Activated CD8-positive, alpha-beta memory T cell treated with anti-CD3 and anti-CD28 coated beads, Interleukin-2, amount 50 U/mL, for 24 hours (primary cell): Measurements from ENCODE around the gene MKI67.
A peak's percentile ranks its signal among the peaks of the same experiment; 100 is the strongest.

ENCODE experiments used
- DNase-seq: peaks from one replicate; pipeline ENCODE4 v3.0.0-alpha.2; 2020; ENCODE audit errors: extremely low read depth

MKI67 gene

GRCh38 chr10:128052696-128053095 lies 73.5 kb downstream of the MKI67 start:
- DNase-seq: no peak

GRCh38 chr10:128051548-128051947 lies 74.7 kb downstream of the MKI67 start:
- no peak for DNase-seq

GRCh38 chr10:128050936-128051335 lies 75.3 kb downstream of the MKI67 start:
- no peak for DNase-seq

- DNase-seq: no peak
Measured at GRCh38 chr10:128050121-128050516, 76.1 kb downstream of the MKI67 start.

GRCh38 chr10:128049226-128050120 lies 76.8 kb downstream of the MKI67 start:
- DNase-seq: no peak

- DNase-seq: no peak
Measured at GRCh38 chr10:128048819-128049210, 77.4 kb downstream of the MKI67 start.

- no peak for DNase-seq
Measured at GRCh38 chr10:128047991-128048818, 78.0 kb downstream of the MKI67 start.

- peak; percentile 69 for DNase-seq
Measured at GRCh38 chr10:128047351-128047750, 78.9 kb downstream of the MKI67 start.

GRCh38 chr10:128046953-128047290 lies 79.3 kb downstream of the MKI67 start:
- DNase-seq: no peak
